Upper lobe of right lung (tissue), 1 donor: ENCODE data around the gene ASTE1. TPM values are rescaled to one million over a fixed set of nuclear protein-coding genes. Genes with fewer than 3 reads are reported as not detected.
"Not testable (repeated sequence)": the region's sequence is repeated elsewhere in the genome, so short reads cannot be mapped to it uniquely, and the experiment has no call there.

Experiments used
- ATAC-seq: fragments of 200-7000 bp; cut with Tn5 transposase; one replicate; pipeline ENCODE4 v1.9.1; 2020; ENCODE audit warnings: mild to moderate bottlenecking, moderate library complexity
- DNase-seq: peaks from one replicate; pipeline ENCODE4 v3.0.0-alpha.2; 2020
- H3K27ac ChIP-seq: fragments of 200-600 bp; one replicate; pipeline ENCODE4 v1.8.0; 2022
- H3K27me3 ChIP-seq: fragments of 200-600 bp; one replicate; pipeline ENCODE4 v1.8.0; 2022; ENCODE audit warnings: mild to moderate bottlenecking
- H3K36me3 ChIP-seq: fragments of 200-600 bp; one replicate; pipeline ENCODE4 v1.8.0; 2022
- H3K4me1 ChIP-seq: fragments of 200-600 bp; one replicate; pipeline ENCODE4 v1.8.0; 2022
- H3K4me3 ChIP-seq: fragments of 200-600 bp; one replicate; pipeline ENCODE4 v1.8.0; 2022; ENCODE audit warnings: mild to moderate bottlenecking
- H3K9me3 ChIP-seq: fragments of 200-600 bp; one replicate; pipeline ENCODE4 v1.8.0; 2022
- CTCF ChIP-seq: fragments of 200-600 bp; IDR thresholded peaks from one replicate; pipeline ENCODE4 v1.8.0; 2022; ENCODE audit warnings: antibody characterized with exemption
- intact Hi-C: fragments of 100-400 bp; cut with DNase I; formaldehyde crosslinking; loops from one replicate; pipeline ENCODE4 v1.11.0; 2022
- total RNA-seq: library from RNA; stranded (reverse); fragmentation: NEBNext Ultra II Directional; extraction: Animal tissue kit (Norgen Biotek cat#: 25700); gene quantifications from one replicate; pipeline ENCODE4 v1.2.1, GENCODE V29; 2021
- donor health status: DM: no; HTN: yes; CAD: no; lungs with severe emphysema.

The ASTE1 gene
- total RNA-seq, 1 donor from 2014 or later: 8.8 TPM

- no peak for DNase-seq
Measured at GRCh38 chr3:130974201-130974600, 52.4 kb downstream of the ASTE1 start.

GRCh38 chr3:130973406-130973805 is 53.2 kb downstream of the ASTE1 start:
- Histone ChIP-seq H3K27ac (no peak overlapping the region), H3K4me1 (no peaks in the 10 kb centered on the region), H3K36me3 (peaks cover 61% of the 10 kb centered on the region), H3K4me3 (no peak overlapping the region), H3K27me3 (no peaks in the 10 kb centered on the region), H3K9me3 (no peaks in the 10 kb centered on the region)
- intact Hi-C loops: no loop called here
- no peak for TF ChIP-seq CTCF
- DNase-seq: no peak
- no peak for ATAC-seq

More at GRCh38 chr3:130974201-130974600, 52.4 kb downstream of the ASTE1 start:
- TF ChIP-seq CTCF: no peak
- Histone ChIP-seq H3K4me1 (no peaks in the 10 kb centered on the region), H3K9me3 (no peaks in the 10 kb centered on the region), H3K36me3 (peaks cover 54% of the 10 kb centered on the region), H3K4me3 (no peak overlapping the region), H3K27me3 (no peaks in the 10 kb centered on the region), H3K27ac (no peak overlapping the region)
- ATAC-seq: no peak
- intact Hi-C loops: no loop called here

GRCh38 chr3:130972592-130972991 is 54.0 kb downstream of the ASTE1 start:
- H3K9me3 ChIP-seq, H3K27ac ChIP-seq, ATAC-seq, H3K4me3 ChIP-seq, H3K27me3 ChIP-seq, intact Hi-C loops, H3K4me1 ChIP-seq, DNase-seq: not testable (repeated sequence)
- H3K36me3 ChIP-seq: peaks cover 69% of the 10 kb centered on the region

- no peak overlapping the region for H3K4me3 ChIP-seq
- peaks cover 77% of the 10 kb centered on the region for H3K36me3 ChIP-seq
- H3K27ac ChIP-seq: no peak overlapping the region
- H3K4me1 ChIP-seq: no peaks in the 10 kb centered on the region
- no peaks in the 10 kb centered on the region for H3K9me3 ChIP-seq
- ATAC-seq: no peak
- no peaks in the 10 kb centered on the region for H3K27me3 ChIP-seq
- DNase-seq: no peak
- intact Hi-C loops: no loop called here
- no peak for TF ChIP-seq CTCF
Measured at GRCh38 chr3:130971208-130971607, 55.4 kb downstream of the ASTE1 start.

- DNase-seq (no peak), ATAC-seq (no peak)
- Histone ChIP-seq H3K4me3 (no peak overlapping the region), H3K27me3 (no peaks in the 10 kb centered on the region), H3K4me1 (no peaks in the 10 kb centered on the region), H3K9me3 (no peaks in the 10 kb centered on the region), H3K36me3 (peaks cover 77% of the 10 kb centered on the region), H3K27ac (no peak overlapping the region)
- intact Hi-C loops: no loop called here
- TF ChIP-seq CTCF: no peak
Measured at GRCh38 chr3:130969621-130970020, 57.0 kb downstream of the ASTE1 start.

GRCh38 chr3:130968221-130968620 is 58.4 kb downstream of the ASTE1 start:
- no peaks in the 10 kb centered on the region for H3K27me3 ChIP-seq
- no peak overlapping the region for H3K4me3 ChIP-seq
- H3K36me3 ChIP-seq: peaks cover 78% of the 10 kb centered on the region
- TF ChIP-seq CTCF: no peak
- H3K9me3 ChIP-seq: no peaks in the 10 kb centered on the region
- no peaks in the 10 kb centered on the region for H3K4me1 ChIP-seq
- DNase-seq: no peak
- no peak for ATAC-seq
- intact Hi-C loops: no loop called here
- H3K27ac ChIP-seq: no peak overlapping the region
